ENCODE results near the gene RELL1.

RELL1 gene

GRCh38 chr4:37664696-37665095 is 21.5 kb downstream of the RELL1 start:
- no peak for DNase-seq

GRCh38 chr4:37663552-37663951 is 22.6 kb downstream of the RELL1 start:
- DNase-seq = no peak

GRCh38 chr4:37662861-37663390 is 23.2 kb downstream of the RELL1 start:
- no peak for DNase-seq

GRCh38 chr4:37662251-37662650 is 23.9 kb downstream of the RELL1 start:
- DNase-seq = no peak

GRCh38 chr4:37661772-37662171 is 24.4 kb downstream of the RELL1 start:
- DNase-seq = no peak

- no peak for DNase-seq
Observed at GRCh38 chr4:37659696-37660095, 26.5 kb downstream of the RELL1 start.

- DNase-seq = no peak
Observed at GRCh38 chr4:37656649-37657048, 29.5 kb downstream of the RELL1 start.

- DNase-seq = no peak
Observed at GRCh38 chr4:37653601-37654000, 32.6 kb downstream of the RELL1 start.

- no peak for DNase-seq
Observed at GRCh38 chr4:37652747-37653527, 33.2 kb downstream of the RELL1 start.

- no peak for DNase-seq
Observed at GRCh38 chr4:37651781-37652377, 34.3 kb downstream of the RELL1 start.

GRCh38 chr4:37650481-37650880 is 35.7 kb downstream of the RELL1 start:
- DNase-seq = no peak

GRCh38 chr4:37649268-37649667 is 36.9 kb downstream of the RELL1 start:
- no peak for DNase-seq

GRCh38 chr4:37648084-37648817 is 37.9 kb downstream of the RELL1 start:
- peak; percentile 10 for DNase-seq

- DNase-seq = no peak
Observed at GRCh38 chr4:37646247-37646646, 39.9 kb downstream of the RELL1 start.

- DNase-seq = no peak
Observed at GRCh38 chr4:37645736-37646135, 40.4 kb downstream of the RELL1 start.

- DNase-seq = no peak
Observed at GRCh38 chr4:37644962-37645361, 41.2 kb downstream of the RELL1 start.

GRCh38 chr4:37641886-37642849 is 44.0 kb downstream of the RELL1 start:
- DNase-seq = no peak

- no peak for DNase-seq
Observed at GRCh38 chr4:37641352-37641751, 44.8 kb downstream of the RELL1 start.

- no peak for DNase-seq
Observed at GRCh38 chr4:37639551-37640285, 46.5 kb downstream of the RELL1 start.

- DNase-seq = no peak
Observed at GRCh38 chr4:37635155-37635554, 51.0 kb downstream of the RELL1 start.

- no peak for DNase-seq
Observed at GRCh38 chr4:37634180-37634579, 52.0 kb downstream of the RELL1 start.

GRCh38 chr4:37632836-37633235 is 53.3 kb downstream of the RELL1 start:
- no peak for DNase-seq

Measured in SHP77 treated with DMSO at 0.1 percent for 48 hours (cell line).